ENCODE measurements around the gene SAMD1. TPM values are rescaled to one million over a fixed set of nuclear protein-coding genes. Genes with fewer than 3 reads are reported as not detected.

The SAMD1 gene
- polyA plus RNA-seq, 4 donors: 19.7 to 45.4 (median 32.0) TPM

GRCh38 chr19:14101003-14101545 is 10.5 kb upstream of the SAMD1 start:
- Histone ChIP-seq H3K4me1 (ENCODE audit: control insufficient read depth in 3 of 3, insufficient read depth in 2 of 3, low read depth in 1 of 3, low read length in 2 of 3) (no peaks in the 10 kb centered on the region), H3K27me3 (ENCODE audit: control insufficient read depth in 3 of 3, insufficient read depth in 3 of 3, low read length in 3 of 3) (no peaks in the 10 kb centered on the region), H3K27ac (ENCODE audit: low read depth in 1 of 3, low read length in 2 of 3) (no peak overlapping the region), H3K9me3 (ENCODE audit: control insufficient read depth in 2 of 2, insufficient read depth in 1 of 2, low read depth in 1 of 2, low read length in 1 of 2) (no peaks in the 10 kb centered on the region), H3K4me3 (ENCODE audit: low read depth in 1 of 3, low read length in 3 of 3) (no peak overlapping the region), H3K36me3 (ENCODE audit: control insufficient read depth in 3 of 3, insufficient read depth in 2 of 3, low read depth in 1 of 3, low read length in 3 of 3) (peaks cover 8 to 80% (median 13%) of the 10 kb centered on the region in 3 donors)
- no peak for DNase-seq
- 92 to 95% (median 94%) methylated on average over 6 of the region's 6 CpGs for WGBS, 3 donors
- FAIRE-seq: no peak

GRCh38 chr19:14097532-14098151 is 7.1 kb upstream of the SAMD1 start:
- FAIRE-seq (no peak), DNase-seq (no peak)
- WGBS, 3 donors: 85 to 90% (median 86%) methylated on average over 21 of the region's 21 CpGs
- Histone ChIP-seq H3K4me1 (ENCODE audit: control insufficient read depth in 3 of 3, insufficient read depth in 2 of 3, low read depth in 1 of 3, low read length in 2 of 3) (no peaks in the 10 kb centered on the region), H3K27me3 (ENCODE audit: control insufficient read depth in 3 of 3, insufficient read depth in 3 of 3, low read length in 3 of 3) (no peaks in the 10 kb centered on the region), H3K4me3 (ENCODE audit: low read depth in 1 of 3, low read length in 3 of 3) (no peak overlapping the region), H3K36me3 (ENCODE audit: control insufficient read depth in 3 of 3, insufficient read depth in 2 of 3, low read depth in 1 of 3, low read length in 3 of 3) (peaks cover 8 to 70% (median 8%) of the 10 kb centered on the region in 3 donors), H3K27ac (ENCODE audit: low read depth in 1 of 3, low read length in 2 of 3) (no peak overlapping the region), H3K9me3 (ENCODE audit: control insufficient read depth in 2 of 2, insufficient read depth in 1 of 2, low read depth in 1 of 2, low read length in 1 of 2) (peaks cover 0 to 11% of the 10 kb centered on the region in 2 donors)

- no peak overlapping the region for H3K27ac ChIP-seq (ENCODE audit: low read depth in 1 of 3, low read length in 2 of 3)
- peaks cover 3 to 59% (median 8%) of the 10 kb centered on the region in 3 donors for H3K36me3 ChIP-seq (ENCODE audit: control insufficient read depth in 3 of 3, insufficient read depth in 2 of 3, low read depth in 1 of 3, low read length in 3 of 3)
- FAIRE-seq: no peak
- no peak overlapping the region for H3K4me3 ChIP-seq (ENCODE audit: low read depth in 1 of 3, low read length in 3 of 3)
- H3K9me3 ChIP-seq (ENCODE audit: control insufficient read depth in 2 of 2, insufficient read depth in 1 of 2, low read depth in 1 of 2, low read length in 1 of 2): peaks cover 0 to 11% of the 10 kb centered on the region in 2 donors
- H3K4me1 ChIP-seq (ENCODE audit: control insufficient read depth in 3 of 3, insufficient read depth in 2 of 3, low read depth in 1 of 3, low read length in 2 of 3): peaks cover 0 to 6% (median 0%) of the 10 kb centered on the region in 3 donors
- 93 to 97% (median 95%) methylated on average over 9 to 11 of the region's 11 CpGs for WGBS, 3 donors
- H3K27me3 ChIP-seq (ENCODE audit: control insufficient read depth in 3 of 3, insufficient read depth in 3 of 3, low read length in 3 of 3): no peaks in the 10 kb centered on the region
- DNase-seq: no peak
Observed at GRCh38 chr19:14096272-14096992, 5.9 kb upstream of the SAMD1 start.

- H3K4me1 ChIP-seq (ENCODE audit: control insufficient read depth in 3 of 3, insufficient read depth in 2 of 3, low read depth in 1 of 3, low read length in 2 of 3): peaks cover 0 to 6% (median 0%) of the 10 kb centered on the region in 3 donors
- DNase-seq: no peak
- no peak overlapping the region for H3K27ac ChIP-seq (ENCODE audit: low read depth in 1 of 3, low read length in 2 of 3)
- no peak for FAIRE-seq
- no peaks in the 10 kb centered on the region for H3K27me3 ChIP-seq (ENCODE audit: control insufficient read depth in 3 of 3, insufficient read depth in 3 of 3, low read length in 3 of 3)
- peaks cover 3 to 43% (median 6%) of the 10 kb centered on the region in 3 donors for H3K36me3 ChIP-seq (ENCODE audit: control insufficient read depth in 3 of 3, insufficient read depth in 2 of 3, low read depth in 1 of 3, low read length in 3 of 3)
- no peak overlapping the region for H3K4me3 ChIP-seq (ENCODE audit: low read depth in 1 of 3, low read length in 3 of 3)
- WGBS, 3 donors: 81 to 84% (median 82%) methylated on average over 7 of the region's 7 CpGs
- peaks cover 0 to 11% of the 10 kb centered on the region in 2 donors for H3K9me3 ChIP-seq (ENCODE audit: control insufficient read depth in 2 of 2, insufficient read depth in 1 of 2, low read depth in 1 of 2, low read length in 1 of 2)
Observed at GRCh38 chr19:14094854-14095253, 4.3 kb upstream of the SAMD1 start.

- H3K27ac ChIP-seq (ENCODE audit: low read depth in 1 of 3, low read length in 2 of 3): no peak overlapping the region
- H3K4me1 ChIP-seq (ENCODE audit: control insufficient read depth in 3 of 3, insufficient read depth in 2 of 3, low read depth in 1 of 3, low read length in 2 of 3): peaks cover 0 to 9% (median 0%) of the 10 kb centered on the region in 3 donors
- peaks cover 0 to 11% of the 10 kb centered on the region in 2 donors for H3K9me3 ChIP-seq (ENCODE audit: control insufficient read depth in 2 of 2, insufficient read depth in 1 of 2, low read depth in 1 of 2, low read length in 1 of 2)
- H3K36me3 ChIP-seq (ENCODE audit: control insufficient read depth in 3 of 3, insufficient read depth in 2 of 3, low read depth in 1 of 3, low read length in 3 of 3): peaks cover 3 to 44% (median 6%) of the 10 kb centered on the region in 3 donors
- H3K4me3 ChIP-seq (ENCODE audit: low read depth in 1 of 3, low read length in 3 of 3): no peak overlapping the region
- 94 to 96% (median 95%) methylated on average over 9 of the region's 9 CpGs for WGBS, 3 donors
- H3K27me3 ChIP-seq (ENCODE audit: control insufficient read depth in 3 of 3, insufficient read depth in 3 of 3, low read length in 3 of 3): no peaks in the 10 kb centered on the region
- no peak for DNase-seq
- FAIRE-seq: no peak
Observed at GRCh38 chr19:14093117-14093823, 2.7 kb upstream of the SAMD1 start.

- Histone ChIP-seq H3K36me3 (ENCODE audit: control insufficient read depth in 3 of 3, insufficient read depth in 2 of 3, low read depth in 1 of 3, low read length in 3 of 3) (peaks cover 0 to 39% (median 5%) of the 10 kb centered on the region in 3 donors), H3K9me3 (ENCODE audit: control insufficient read depth in 2 of 2, insufficient read depth in 1 of 2, low read depth in 1 of 2, low read length in 1 of 2) (peaks cover 0 to 11% of the 10 kb centered on the region in 2 donors), H3K4me1 (ENCODE audit: control insufficient read depth in 3 of 3, insufficient read depth in 2 of 3, low read depth in 1 of 3, low read length in 2 of 3) (peaks cover 0 to 9% (median 0%) of the 10 kb centered on the region in 3 donors), H3K4me3 (ENCODE audit: low read depth in 1 of 3, low read length in 3 of 3) (peak overlapping the region in 2 of 3 donors; percentile 62 to 64), H3K27me3 (ENCODE audit: control insufficient read depth in 3 of 3, insufficient read depth in 3 of 3, low read length in 3 of 3) (no peaks in the 10 kb centered on the region), H3K27ac (ENCODE audit: low read depth in 1 of 3, low read length in 2 of 3) (peak overlapping the region in 2 of 3 donors; percentile 3 to 79)
- no peak for DNase-seq
- 16 to 24% (median 18%) methylated on average over 15 of the region's 15 CpGs for WGBS, 3 donors
- no peak for FAIRE-seq
Observed at GRCh38 chr19:14091813-14092462, 1.4 kb upstream of the SAMD1 start.

- DNase-seq (peak; percentile 81 to 90), FAIRE-seq (no peak)
- Histone ChIP-seq H3K27ac (ENCODE audit: low read depth in 1 of 3, low read length in 2 of 3) (peak overlapping the region; percentile 71 to 85 (median 79)), H3K9me3 (ENCODE audit: control insufficient read depth in 2 of 2, insufficient read depth in 1 of 2, low read depth in 1 of 2, low read length in 1 of 2) (peaks cover 0 to 11% of the 10 kb centered on the region in 2 donors), H3K27me3 (ENCODE audit: control insufficient read depth in 3 of 3, insufficient read depth in 3 of 3, low read length in 3 of 3) (no peaks in the 10 kb centered on the region), H3K36me3 (ENCODE audit: control insufficient read depth in 3 of 3, insufficient read depth in 2 of 3, low read depth in 1 of 3, low read length in 3 of 3) (peaks cover 0 to 36% (median 5%) of the 10 kb centered on the region in 3 donors), H3K4me3 (ENCODE audit: low read depth in 1 of 3, low read length in 3 of 3) (peak overlapping the region; percentile 62 to 73 (median 64)), H3K4me1 (ENCODE audit: control insufficient read depth in 3 of 3, insufficient read depth in 2 of 3, low read depth in 1 of 3, low read length in 2 of 3) (peaks cover 0 to 9% (median 0%) of the 10 kb centered on the region in 3 donors)
- 0 to 1% (median 0%) methylated on average over 30 to 61 of the region's 72 CpGs for WGBS, 3 donors
Observed at GRCh38 chr19:14091081-14091812, 696 bp upstream of the SAMD1 start.
